HEK293T (cell line): Measurements from ENCODE around the gene NFIC.
"Not testable (repeated sequence)": the region's sequence is repeated elsewhere in the genome, so short reads cannot be mapped to it uniquely, and the experiment has no call there.

Experiments
- CTCF ChIA-PET: fragments of 350-600 bp; formaldehyde crosslinking; extraction: SDS; loops from one replicate; lab custom pipeline; 2021; ENCODE audit warnings: antibody characterized with exemption, inconsistent platforms; lab: Yijun Ruan, JAX
- POLR2A ChIA-PET: fragments of 350-600 bp; formaldehyde crosslinking; extraction: SDS; loops from one replicate; lab custom pipeline; 2020; ENCODE audit warnings: antibody characterized with exemption, inconsistent platforms; lab: Yijun Ruan, JAX
- DNase-seq: peaks from one replicate; pipeline ENCODE4 v3.0.0; 2012; ENCODE audit warnings: mixed read lengths; ENCODE audit errors: extremely low spot score
- ARNT ChIP-seq: fragments of 450-650 bp; IDR thresholded peaks from 2 replicates; pipeline ENCODE4 v1.6.1; 2017; ENCODE audit warnings: mild to moderate bottlenecking
- BHLHE40 ChIP-seq: fragments of 450-650 bp; IDR thresholded peaks from 2 replicates; pipeline ENCODE4 v1.6.1; 2016; ENCODE audit warnings: mild to moderate bottlenecking, moderate library complexity, borderline replicate concordance
- CTBP1 ChIP-seq: fragments of 450-650 bp; IDR thresholded peaks from 2 replicates; pipeline ENCODE4 v1.6.1; 2016; ENCODE audit warnings: borderline replicate concordance
- ELF4 ChIP-seq: fragments of 450-650 bp; IDR thresholded peaks from 2 replicates; pipeline ENCODE4 v1.6.1; 2017; ENCODE audit warnings: antibody characterized with exemption
- FOXA1 ChIP-seq: fragments of 450-650 bp; IDR thresholded peaks from 2 replicates; pipeline ENCODE4 v1.6.1; 2016; ENCODE audit warnings: mild to moderate bottlenecking
- FOXK2 ChIP-seq: fragments of 450-650 bp; IDR thresholded peaks from 2 replicates; pipeline ENCODE4 v1.6.1; 2016; ENCODE audit warnings: mild to moderate bottlenecking
- FOXM1 ChIP-seq: fragments of 450-650 bp; IDR thresholded peaks from 2 replicates; pipeline ENCODE4 v1.6.1; 2017; ENCODE audit warnings: mild to moderate bottlenecking, borderline replicate concordance
- HDGF ChIP-seq: fragments of 450-650 bp; IDR thresholded peaks from 2 replicates; pipeline ENCODE4 v1.6.1; 2017; ENCODE audit warnings: antibody characterized with exemption, borderline replicate concordance
- L3MBTL2 ChIP-seq: fragments of 450-650 bp; conservative IDR thresholded peaks from 2 replicates; pipeline ENCODE4 v1.6.1; 2016; ENCODE audit warnings: mild to moderate bottlenecking
- LEF1 ChIP-seq: fragments of 450-650 bp; IDR thresholded peaks from 2 replicates; pipeline ENCODE4 v1.6.1; 2017; ENCODE audit warnings: mild to moderate bottlenecking, borderline replicate concordance
- NFRKB ChIP-seq: fragments of 450-650 bp; IDR thresholded peaks from 2 replicates; pipeline ENCODE4 v1.6.1; 2016; ENCODE audit warnings: mild to moderate bottlenecking, moderate library complexity
- PKNOX1 ChIP-seq: fragments of 450-650 bp; IDR thresholded peaks from 2 replicates; pipeline ENCODE4 v1.6.1; 2016
- SP1 ChIP-seq: fragments of 450-650 bp; IDR thresholded peaks from 2 replicates; pipeline ENCODE4 v1.6.1; 2017
- SUZ12 ChIP-seq: fragments of 450-650 bp; IDR thresholded peaks from 2 replicates; pipeline ENCODE4 v1.6.1; 2016; ENCODE audit warnings: mild to moderate bottlenecking
- TARDBP ChIP-seq: fragments of 450-650 bp; IDR thresholded peaks from 2 replicates; pipeline ENCODE4 v1.6.1; 2016
- ZNF384 ChIP-seq: fragments of 450-650 bp; IDR thresholded peaks from 2 replicates; pipeline ENCODE4 v1.6.1; 2016

Gene NFIC

GRCh38 chr19:3442487-3443071 lies 76.2 kb downstream of the NFIC start:
- DNase-seq: no peak
- ChIA-PET CTCF (no interaction called here), POLR2A (no interaction called here)
- TF ChIP-seq FOXA1 (no peak), ELF4 (no peak)

GRCh38 chr19:3443840-3444694 lies 77.7 kb downstream of the NFIC start:
- DNase-seq: no peak
- TF ChIP-seq BHLHE40 (no peak), FOXK2 (no peak), SP1 (no peak), TARDBP (no peak), L3MBTL2 (no peak), HDGF (no peak), ARNT (no peak), LEF1 (no peak), CTBP1 (no peak), NFRKB (no peak), ZNF384 (no peak), SUZ12 (no peak), PKNOX1 (no peak), FOXM1 (no peak), ELF4 (no peak), FOXA1 (no peak)
- ChIA-PET POLR2A (no interaction called here), CTCF (no interaction called here)

- ChIA-PET POLR2A (no interaction called here), CTCF (no interaction called here)
- TF ChIP-seq ZNF384: no peak
- TF ChIP-seq ELF4: no peak
- no peak for DNase-seq
These were observed 78.4 kb downstream of the NFIC start for GRCh38 chr19:3444695-3445234.

- POLR2A ChIA-PET, DNase-seq, CTCF ChIA-PET: not testable (repeated sequence)
These were observed 80.3 kb downstream of the NFIC start for GRCh38 chr19:3446657-3447056.

- ChIA-PET POLR2A (no interaction called here), CTCF (no interaction called here)
- TF ChIP-seq BHLHE40 (no peak), SP1 (no peak), L3MBTL2 (no peak), ZNF384 (no peak)
- no peak for DNase-seq
These were observed 82.4 kb downstream of the NFIC start for GRCh38 chr19:3448616-3449334.

- no peak for DNase-seq
- ChIA-PET CTCF (no interaction called here), POLR2A (interaction anchor here (0.6 kb wide), 1 partner anchor 14 kb away, joined by 3 read pairs; no protein-coding TSS in a partner anchor)
- no peak for TF ChIP-seq ZNF384
- no peak for TF ChIP-seq NFRKB
- no peak for TF ChIP-seq FOXK2
- TF ChIP-seq SUZ12: no peak
- no peak for TF ChIP-seq FOXM1
- no peak for TF ChIP-seq FOXA1
- TF ChIP-seq PKNOX1: no peak
- TF ChIP-seq LEF1: no peak
These were observed 84.5 kb downstream of the NFIC start for GRCh38 chr19:3450796-3451411.

- POLR2A ChIA-PET: no interaction called here
These were observed 85.1 kb downstream of the NFIC start for GRCh38 chr19:3451451-3451866.

More at GRCh38 chr19:3451451-3451866, 85.1 kb downstream of the NFIC start:
- TF ChIP-seq L3MBTL2 (no peak), BHLHE40 (no peak), SP1 (no peak), TARDBP (no peak), FOXK2 (no peak), HDGF (no peak), SUZ12 (no peak), FOXM1 (no peak), NFRKB (no peak), ELF4 (no peak), CTBP1 (no peak), FOXA1 (no peak), LEF1 (no peak)
- DNase-seq: no peak
- CTCF ChIA-PET: no interaction called here
